Right renal pelvis (tissue), 4 donors: ENCODE data around the gene SDK1. TPM values are rescaled to one million over a fixed set of nuclear protein-coding genes. Genes with fewer than 3 reads are reported as not detected.

ENCODE experiments used
- DNase-seq, 4 donors: peaks; one replicate each; pipeline ENCODE4 v3.0.0-alpha.2; 2013; ENCODE audit warnings: low read depth in 4 of 4, low spot score in 3 of 4, missing footprints in 1 of 4
- polyA plus RNA-seq, 4 donors: library from polyadenylated mRNA; unstranded; fragments of 120-200 nt; gene quantifications; one replicate each; pipeline ENCODE4 v1.2.1, GENCODE V29; 2013; ENCODE audit not compliant: insufficient read length in 4 of 4

SDK1 gene
- polyA plus RNA-seq, 4 donors = 6.8 to 8.2 (median 6.9) TPM

GRCh38 chr7:4174016-4174415 is 873.0 kb downstream of the SDK1 start:
- no peak for DNase-seq

DNA sequence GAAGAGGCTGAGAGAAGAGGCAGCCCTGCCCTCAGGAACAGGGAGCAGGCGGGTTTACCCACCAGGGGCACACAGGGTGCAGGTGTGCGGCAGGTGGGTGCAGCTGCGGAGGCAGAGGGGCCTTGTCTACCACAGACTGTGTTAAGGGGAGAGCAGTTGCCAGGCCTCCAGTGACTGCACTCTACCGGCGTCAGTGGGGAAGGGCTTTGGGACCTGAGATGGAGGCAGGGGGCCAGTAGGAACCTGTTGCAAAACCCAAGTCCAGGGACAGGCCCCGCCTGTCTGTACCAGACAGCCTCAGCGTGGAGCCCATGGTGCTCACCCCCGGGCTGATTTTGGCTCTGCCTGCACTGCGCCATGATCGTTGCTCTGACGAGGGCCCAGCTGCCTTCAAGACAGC is 873.4 kb downstream of the SDK1 start:
- no peak for DNase-seq

- DNase-seq = no peak
Measured at GRCh38 chr7:4174884-4175283, 873.8 kb downstream of the SDK1 start.

- no peak for DNase-seq
Measured at GRCh38 chr7:4175346-4175973, 874.4 kb downstream of the SDK1 start.

GRCh38 chr7:4177001-4177400 is 875.9 kb downstream of the SDK1 start:
- no peak for DNase-seq

DNA sequence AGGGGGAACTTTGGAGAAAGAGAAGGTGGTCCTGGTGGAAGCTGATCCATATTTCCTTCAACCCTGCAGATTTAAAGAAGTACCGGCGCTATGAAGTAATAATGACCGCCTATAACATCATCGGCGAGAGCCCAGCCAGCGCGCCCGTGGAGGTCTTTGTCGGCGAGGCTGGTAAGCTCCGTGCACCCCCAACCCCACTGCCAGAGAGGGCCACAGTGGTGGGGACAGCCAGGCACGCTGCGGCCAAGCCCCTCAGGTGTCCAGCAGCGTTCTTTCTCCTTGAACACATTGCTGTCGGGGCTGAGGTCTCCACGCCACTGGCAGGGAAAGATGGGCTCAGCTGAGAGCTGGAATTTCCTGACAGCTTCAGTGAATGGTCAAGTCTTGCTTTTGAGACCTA is 877.4 kb downstream of the SDK1 start:
- DNase-seq = no peak

GRCh38 chr7:4178916-4179687 is 878.0 kb downstream of the SDK1 start:
- DNase-seq = no peak

DNA sequence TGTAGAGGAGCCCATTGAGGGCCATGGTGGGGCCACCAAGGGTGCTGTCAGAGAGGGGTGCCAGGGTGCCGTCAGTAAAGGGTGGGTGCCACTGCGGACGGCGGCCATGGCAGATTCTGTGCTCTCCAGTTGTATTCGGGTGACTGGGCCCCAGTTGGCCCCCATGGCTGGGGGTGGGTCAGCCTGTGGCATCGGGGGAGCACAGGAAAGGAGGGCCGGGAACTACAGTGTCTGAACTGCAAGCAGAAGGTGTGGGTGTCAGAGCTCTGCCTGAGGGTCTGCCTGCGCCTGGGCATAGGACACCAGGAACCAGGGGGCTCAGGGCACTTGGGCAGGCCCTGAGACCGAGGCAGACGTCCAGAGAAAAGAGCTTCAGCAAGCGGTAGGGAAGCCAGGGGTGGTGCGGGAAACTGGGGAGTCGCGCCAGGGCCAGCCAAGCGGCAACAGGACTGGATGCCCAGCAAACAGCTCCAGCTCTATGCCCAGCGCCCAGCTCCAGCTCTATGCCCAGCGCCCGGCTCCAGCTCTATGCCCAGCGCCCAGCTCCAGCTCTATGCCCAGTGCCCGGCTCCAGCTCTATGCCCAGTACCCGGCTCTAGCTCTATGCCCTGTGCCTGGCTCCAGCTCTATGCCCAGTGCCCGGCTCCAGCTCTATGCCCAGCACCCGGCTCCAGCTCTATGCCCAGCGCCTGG is 878.8 kb downstream of the SDK1 start:
- no peak for DNase-seq

DNA sequence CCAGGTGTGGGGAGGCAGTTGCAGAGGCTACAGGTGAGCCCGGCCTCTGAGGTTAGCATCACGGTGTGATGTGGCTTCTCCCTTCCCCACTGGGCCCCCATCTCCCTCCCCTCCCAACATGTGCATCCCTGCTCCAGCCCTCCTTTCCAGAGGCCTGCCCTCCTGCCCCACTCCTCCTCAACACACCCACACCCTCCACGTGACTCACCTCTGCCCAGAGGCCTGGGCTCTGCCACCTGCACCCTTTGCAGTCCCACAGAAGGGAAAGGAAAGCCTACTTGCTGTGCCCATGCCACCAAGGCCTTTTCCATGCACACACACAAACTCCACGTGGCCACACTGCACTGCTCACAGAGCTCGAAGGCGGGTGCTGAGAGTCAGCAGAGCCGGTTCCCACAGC is 880.4 kb downstream of the SDK1 start:
- DNase-seq = no peak

GRCh38 chr7:4182605-4183300 is 881.7 kb downstream of the SDK1 start:
- DNase-seq = no peak

- DNase-seq = no peak
Measured at GRCh38 chr7:4184653-4185052, 883.6 kb downstream of the SDK1 start.

DNA sequence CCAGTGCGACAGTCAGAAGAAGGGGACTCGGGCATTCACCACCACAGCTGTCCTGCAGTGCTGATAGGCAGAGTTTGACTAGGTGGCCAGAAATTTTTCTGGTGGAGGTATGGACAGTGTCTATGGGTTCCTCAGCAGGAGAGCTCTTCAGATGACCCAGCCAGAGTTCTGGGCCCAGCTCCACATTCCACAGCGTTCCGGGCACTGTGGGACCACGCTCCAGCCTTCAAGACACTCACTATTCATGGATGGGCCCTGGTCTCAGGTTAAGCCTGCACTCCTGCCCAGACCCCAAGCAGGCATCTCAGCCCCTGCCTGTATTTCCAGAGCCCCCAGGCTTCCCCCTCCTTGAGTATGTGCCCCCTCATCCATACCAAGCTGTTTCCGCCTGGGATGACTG is 884.1 kb downstream of the SDK1 start:
- DNase-seq = no peak

GRCh38 chr7:4185721-4186512 is 884.9 kb downstream of the SDK1 start:
- DNase-seq = no peak

GRCh38 chr7:4186513-4186780 is 885.4 kb downstream of the SDK1 start:
- DNase-seq = no peak

DNA sequence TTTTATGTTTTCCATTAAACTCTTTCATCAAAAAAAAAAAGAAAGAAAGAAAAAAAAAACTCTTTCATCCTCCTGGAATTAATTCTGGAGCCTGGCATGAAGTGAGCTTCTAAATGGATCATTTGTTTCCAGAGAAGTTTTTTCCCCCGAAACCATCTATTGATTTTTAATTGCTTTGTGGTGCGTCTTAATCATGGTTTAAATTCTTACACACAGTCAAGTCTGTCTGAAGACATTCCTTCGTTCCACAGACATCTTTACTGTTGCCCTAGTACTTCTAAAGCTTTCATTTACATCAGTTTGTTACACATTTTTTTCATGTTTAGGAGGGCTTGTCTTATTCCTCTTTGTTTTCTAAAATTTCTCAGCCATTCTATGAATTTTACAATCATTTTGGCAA is 887.6 kb downstream of the SDK1 start:
- DNase-seq = no peak

- peak in 2 of 4 donors; percentile 59 to 61 for DNase-seq
Measured at GRCh38 chr7:4189131-4189570, 888.1 kb downstream of the SDK1 start.

DNA sequence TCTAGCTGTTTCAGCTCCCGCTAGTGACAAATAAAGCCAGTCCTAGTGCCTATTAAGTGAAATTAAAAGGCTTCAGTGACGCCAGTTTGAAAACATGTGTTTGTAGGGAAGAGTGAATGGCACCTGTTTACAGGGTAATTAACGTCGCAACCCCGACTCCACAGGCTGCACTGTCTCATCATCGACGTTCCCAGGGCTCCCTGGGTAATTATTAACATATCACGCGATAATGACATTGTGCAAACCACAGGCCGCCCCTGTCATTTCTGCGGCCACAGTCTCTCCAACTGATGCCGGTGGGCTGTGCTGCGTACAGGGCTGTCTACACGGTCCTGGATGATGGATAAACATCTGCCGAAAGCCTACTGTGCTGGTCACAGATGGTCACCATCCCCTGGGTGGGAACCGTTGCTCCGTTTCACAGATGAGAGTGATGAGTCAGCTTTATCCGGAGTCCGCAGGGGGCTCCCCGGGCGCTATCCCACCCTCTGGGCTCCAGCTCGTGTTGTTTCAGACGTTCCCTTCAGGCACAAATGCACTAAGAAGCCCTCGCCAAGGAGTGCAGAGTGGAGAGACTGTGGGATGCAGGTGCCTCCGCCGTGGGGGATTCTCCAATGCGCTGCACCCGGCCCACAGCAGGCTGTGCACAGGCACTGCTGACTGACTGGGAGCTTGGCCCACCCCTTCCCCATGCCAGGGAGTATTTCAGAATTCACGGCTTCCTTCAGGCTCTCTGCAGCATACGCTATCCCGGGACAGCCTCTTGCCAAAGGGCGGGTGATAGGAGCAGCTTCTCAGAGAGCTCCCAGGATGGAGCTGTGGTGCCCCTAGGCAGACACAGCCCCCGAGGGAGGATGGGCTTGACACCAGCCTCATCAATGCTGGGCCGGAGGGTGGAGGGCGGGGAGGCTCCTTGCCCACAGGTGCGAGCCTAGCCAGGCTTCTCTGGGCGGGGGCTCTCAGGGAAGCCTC is 889.2 kb downstream of the SDK1 start:
- DNase-seq = no peak

GRCh38 chr7:4191046-4191445 is 890.0 kb downstream of the SDK1 start:
- DNase-seq = no peak

DNA sequence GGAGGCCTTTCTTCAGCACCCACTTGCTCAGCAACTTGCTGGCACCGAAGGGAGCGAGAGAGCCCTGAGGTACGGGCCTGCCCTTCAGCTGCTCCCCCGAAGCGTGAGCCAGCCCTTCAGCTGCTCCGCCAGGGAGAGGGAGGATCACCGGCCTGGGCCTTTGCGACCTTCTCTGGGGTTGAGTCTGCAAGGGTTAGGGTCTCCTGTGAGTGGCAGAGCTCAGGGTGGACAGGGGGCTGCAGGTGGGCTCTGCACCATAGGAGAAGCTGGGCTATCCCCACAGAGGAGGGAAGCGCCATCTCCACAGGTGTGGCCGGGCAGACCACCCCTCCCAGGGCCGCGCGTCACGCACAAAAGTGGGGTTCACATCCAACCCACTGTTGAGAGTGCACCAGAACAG is 890.5 kb downstream of the SDK1 start:
- no peak for DNase-seq
